LNCAP (cell line): Measurements from ENCODE around the gene C1orf94.

ENCODE experiments used
- TF ChIP-seq, protein P1 (sequence below): fragments of 450-650 bp; IDR thresholded peaks from 2 replicates; pipeline ENCODE4 v1.5.1; 2017; ENCODE audit warnings: mild to moderate bottlenecking

The C1orf94 gene, protein sequence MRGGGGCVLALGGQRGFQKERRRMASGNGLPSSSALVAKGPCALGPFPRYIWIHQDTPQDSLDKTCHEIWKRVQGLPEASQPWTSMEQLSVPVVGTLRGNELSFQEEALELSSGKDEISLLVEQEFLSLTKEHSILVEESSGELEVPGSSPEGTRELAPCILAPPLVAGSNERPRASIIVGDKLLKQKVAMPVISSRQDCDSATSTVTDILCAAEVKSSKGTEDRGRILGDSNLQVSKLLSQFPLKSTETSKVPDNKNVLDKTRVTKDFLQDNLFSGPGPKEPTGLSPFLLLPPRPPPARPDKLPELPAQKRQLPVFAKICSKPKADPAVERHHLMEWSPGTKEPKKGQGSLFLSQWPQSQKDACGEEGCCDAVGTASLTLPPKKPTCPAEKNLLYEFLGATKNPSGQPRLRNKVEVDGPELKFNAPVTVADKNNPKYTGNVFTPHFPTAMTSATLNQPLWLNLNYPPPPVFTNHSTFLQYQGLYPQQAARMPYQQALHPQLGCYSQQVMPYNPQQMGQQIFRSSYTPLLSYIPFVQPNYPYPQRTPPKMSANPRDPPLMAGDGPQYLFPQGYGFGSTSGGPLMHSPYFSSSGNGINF

GRCh38 chr1:34176830-34177603, at the start of gene C1orf94:
C1orf94 (plus strand) TSS chr1:34176907; CDS start chr1:34177790, 883 bp downstream.
- TF ChIP-seq, protein P1, sequence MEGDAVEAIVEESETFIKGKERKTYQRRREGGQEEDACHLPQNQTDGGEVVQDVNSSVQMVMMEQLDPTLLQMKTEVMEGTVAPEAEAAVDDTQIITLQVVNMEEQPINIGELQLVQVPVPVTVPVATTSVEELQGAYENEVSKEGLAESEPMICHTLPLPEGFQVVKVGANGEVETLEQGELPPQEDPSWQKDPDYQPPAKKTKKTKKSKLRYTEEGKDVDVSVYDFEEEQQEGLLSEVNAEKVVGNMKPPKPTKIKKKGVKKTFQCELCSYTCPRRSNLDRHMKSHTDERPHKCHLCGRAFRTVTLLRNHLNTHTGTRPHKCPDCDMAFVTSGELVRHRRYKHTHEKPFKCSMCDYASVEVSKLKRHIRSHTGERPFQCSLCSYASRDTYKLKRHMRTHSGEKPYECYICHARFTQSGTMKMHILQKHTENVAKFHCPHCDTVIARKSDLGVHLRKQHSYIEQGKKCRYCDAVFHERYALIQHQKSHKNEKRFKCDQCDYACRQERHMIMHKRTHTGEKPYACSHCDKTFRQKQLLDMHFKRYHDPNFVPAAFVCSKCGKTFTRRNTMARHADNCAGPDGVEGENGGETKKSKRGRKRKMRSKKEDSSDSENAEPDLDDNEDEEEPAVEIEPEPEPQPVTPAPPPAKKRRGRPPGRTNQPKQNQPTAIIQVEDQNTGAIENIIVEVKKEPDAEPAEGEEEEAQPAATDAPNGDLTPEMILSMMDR = no peak

GRCh38 chr1:34127006-34128000, 49.4 kb upstream of the C1orf94 start:
- TF ChIP-seq, protein P1 = no peak

DNA sequence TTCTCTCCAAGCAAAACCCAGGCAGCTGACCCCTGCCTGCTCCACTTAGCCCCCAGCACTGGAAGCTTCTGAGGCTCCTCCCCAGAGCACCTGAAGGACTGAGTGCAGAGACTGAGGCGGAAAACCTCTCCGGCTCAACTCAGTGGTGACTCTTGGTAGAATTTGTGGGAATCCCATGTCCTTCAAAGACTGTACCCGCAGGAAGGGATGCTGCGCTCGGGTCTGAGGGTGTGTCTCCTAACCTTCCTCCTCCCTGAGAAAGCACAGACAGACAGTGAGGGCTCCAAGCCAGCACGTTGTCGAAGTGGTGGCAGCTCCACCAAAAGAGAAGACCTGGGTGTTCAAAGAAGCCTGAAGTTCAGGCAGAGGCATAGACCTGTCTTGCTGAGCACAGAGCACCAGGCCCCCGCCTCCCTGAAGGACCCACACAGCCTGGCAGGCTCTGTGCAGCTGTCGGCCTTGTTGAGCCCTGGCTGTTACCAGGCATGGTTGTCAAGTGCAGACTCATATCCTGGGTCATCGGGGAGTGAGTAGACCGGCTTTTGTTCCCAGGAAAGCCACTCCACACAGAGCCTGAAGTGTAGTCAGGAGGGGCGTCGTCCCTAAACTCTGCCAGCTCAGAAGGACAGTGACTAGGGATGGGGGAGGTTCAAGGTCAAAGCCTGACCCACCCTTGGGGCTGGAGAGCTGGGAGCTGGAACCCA, 48.4 kb upstream of the C1orf94 start:
- TF ChIP-seq, protein P1 = no peak

DNA sequence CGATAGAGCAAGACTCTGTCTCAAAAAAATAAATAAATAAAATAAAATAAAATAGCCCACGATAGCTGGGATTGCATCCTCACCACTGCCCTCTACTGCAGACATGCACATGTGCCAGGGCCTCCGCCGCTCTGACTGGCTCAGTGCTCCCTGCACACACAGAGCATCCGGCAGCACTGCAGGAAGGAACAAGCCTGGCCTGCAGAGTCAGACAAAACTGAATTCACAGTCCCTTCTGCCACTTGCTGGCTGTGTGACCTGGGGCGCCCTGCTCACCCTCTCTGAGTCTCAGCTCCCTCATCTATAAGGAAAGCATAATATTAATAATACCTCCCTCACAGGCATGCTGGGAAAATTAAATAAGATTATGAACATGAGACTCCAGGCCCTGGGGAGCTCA, 47.1 kb upstream of the C1orf94 start:
- TF ChIP-seq, protein P1 = no peak

- TF ChIP-seq, protein P1 = no peak
Measured at GRCh38 chr1:34130306-34130705, 46.4 kb upstream of the C1orf94 start.

DNA sequence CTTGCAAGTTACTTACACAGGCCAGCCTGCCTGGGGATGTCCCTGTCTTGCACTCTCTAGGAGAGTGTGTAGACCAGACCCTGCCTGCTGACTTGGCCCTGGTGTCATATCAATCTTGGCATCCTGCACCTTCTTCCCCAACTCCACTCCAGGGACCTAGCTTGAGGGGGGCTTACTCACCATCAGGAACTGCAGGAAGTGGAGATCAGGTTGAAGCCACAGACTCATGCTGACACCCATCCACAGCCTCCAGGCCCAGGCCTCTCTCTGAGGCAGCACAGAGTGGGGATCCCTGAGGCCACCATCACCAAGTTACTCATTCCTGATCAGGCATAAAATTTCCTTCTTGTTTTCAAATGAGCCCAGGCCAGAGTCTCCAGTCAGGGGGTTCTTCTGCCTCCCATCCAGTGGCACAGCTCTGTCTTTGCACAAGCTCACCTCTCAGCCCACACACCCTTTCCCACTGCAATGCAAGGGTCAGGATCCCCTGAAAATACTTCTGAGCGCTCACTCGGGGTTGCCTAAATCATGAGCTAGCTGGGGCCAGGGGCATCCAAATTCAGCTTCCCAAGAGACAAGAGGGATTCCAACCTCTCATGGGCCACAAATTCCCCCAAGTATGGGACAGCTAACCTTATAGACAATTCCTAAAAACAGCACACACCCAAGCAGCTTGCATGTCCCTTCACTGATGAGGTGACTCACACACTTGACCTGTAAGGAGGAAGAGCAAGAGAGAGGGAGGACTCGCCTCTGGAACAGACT, 45.1 kb upstream of the C1orf94 start:
- TF ChIP-seq, protein P1 = no peak
